Stimulated activated CD4-positive, alpha-beta T cell treated with anti-CD3 and anti-CD28 coated beads, Interleukin-4, amount 100 ng/mL, for 4 hours (primary cell): ENCODE measurements around the gene TENM3.

Source experiments
- DNase-seq, 2 experiments: peaks; one replicate each; pipeline ENCODE4 v3.0.0-alpha.2; 2020

Gene TENM3

DNA sequence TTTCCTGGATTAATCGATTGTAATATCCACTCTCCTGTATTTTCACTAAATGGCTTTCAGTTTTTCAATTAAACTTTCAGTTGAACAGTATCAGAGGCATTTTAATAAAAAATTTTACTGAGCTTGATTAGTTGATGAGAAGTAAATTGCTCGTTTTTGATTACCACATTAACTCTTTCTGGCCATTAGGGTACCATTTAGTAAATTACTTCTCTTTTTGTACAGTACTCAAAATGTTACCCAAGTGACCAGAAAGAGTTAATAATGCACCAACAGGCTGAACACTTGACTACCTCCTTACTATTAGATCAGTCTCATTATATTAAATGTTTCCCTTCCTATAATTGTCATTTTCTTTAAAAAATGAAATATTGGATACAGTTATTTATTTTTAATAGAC lies 289.2 kb downstream of the TENM3 start:
- no peak for DNase-seq

DNA sequence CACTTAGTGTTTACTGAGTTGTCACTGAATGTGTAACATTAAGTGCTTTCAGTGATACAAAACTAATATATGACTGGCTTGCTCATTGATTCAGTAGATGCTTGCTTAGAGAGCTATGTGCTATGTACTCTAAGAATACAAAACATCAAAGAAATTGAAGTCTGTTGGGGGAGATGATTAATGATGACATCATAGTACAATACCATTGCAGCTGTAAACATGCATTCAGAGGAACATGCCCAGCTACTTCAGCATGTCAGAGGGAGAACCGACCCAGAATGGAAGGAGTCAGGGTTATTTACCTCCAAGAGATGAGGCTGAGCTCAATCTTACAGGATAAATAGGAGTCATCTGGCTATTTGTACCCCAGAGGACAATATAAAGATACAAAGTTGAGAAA lies 290.8 kb downstream of the TENM3 start:
- DNase-seq = no peak

- no peak for DNase-seq
These were observed 293.1 kb downstream of the TENM3 start for GRCh38 chr4:182536221-182536811.

- no peak for DNase-seq
These were observed 294.0 kb downstream of the TENM3 start for GRCh38 chr4:182537031-182537795.

DNA sequence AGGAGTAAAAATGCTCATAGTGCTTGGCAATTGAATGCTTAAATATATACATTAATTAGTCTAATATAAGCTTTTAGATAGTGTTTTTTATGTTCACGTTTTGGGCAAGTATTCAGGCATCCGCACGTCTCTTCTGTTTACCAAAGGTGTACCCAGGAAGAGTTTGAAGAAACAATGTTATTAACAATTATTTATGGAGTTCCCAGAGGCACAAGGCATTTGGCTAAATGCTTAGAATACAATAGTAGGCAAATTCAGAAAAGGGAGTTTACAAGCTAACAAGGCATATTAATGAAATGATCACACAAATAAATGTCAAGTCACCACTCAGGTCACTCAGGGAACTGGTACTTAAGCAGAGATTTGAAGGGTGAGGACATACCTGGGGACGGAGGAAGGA lies 294.8 kb downstream of the TENM3 start:
- DNase-seq = no peak

- no peak for DNase-seq
These were observed 297.3 kb downstream of the TENM3 start for GRCh38 chr4:182540496-182540895.

- no peak for DNase-seq
These were observed 304.2 kb downstream of the TENM3 start for GRCh38 chr4:182547435-182547834.

GRCh38 chr4:182548156-182548555 lies 305.0 kb downstream of the TENM3 start:
- no peak for DNase-seq

DNA sequence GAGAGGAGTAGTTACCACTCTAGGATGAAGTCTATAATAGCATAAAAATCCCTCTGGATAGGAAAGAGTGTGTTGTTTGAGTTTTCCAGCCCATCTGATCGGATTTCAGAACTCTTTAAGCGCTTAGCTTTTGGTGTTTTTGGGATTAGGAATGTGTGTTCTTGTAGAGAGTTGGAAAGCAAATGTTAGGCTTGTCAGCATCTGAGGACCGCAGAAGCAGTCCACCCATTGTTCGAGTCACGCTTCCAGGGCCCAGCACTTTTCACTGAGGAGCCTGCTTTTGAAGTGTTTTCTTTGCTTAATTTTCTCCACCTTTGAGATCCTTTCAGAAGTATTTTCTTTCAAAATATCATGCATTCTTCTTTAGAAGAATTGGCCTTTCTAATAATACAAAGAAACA lies 306.2 kb downstream of the TENM3 start:
- no peak for DNase-seq

- no peak for DNase-seq
These were observed 309.7 kb downstream of the TENM3 start for GRCh38 chr4:182552948-182553347.

- DNase-seq = no peak
These were observed 310.5 kb downstream of the TENM3 start for GRCh38 chr4:182553653-182554052.

DNA sequence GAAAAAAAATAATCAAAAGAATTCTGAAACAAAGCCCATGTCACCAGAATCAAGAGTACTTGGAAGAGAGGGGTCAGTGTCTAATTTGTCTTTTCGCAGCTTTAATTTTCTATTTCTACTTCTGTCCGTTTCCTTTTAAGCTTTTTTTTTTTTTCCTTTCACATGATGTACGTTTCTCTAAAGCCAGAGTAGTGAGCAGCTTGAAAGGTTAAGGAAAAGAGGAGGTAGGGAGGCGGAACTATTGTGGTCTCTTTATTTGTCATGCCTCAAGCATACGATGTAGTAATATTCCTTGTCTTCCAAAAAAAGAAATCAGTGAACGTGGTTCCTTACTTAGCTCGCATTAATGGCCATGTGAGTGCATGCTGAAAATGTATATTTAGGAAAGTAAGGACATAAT lies 311.5 kb downstream of the TENM3 start:
- DNase-seq = no peak

GRCh38 chr4:182555997-182556418 lies 312.8 kb downstream of the TENM3 start:
- no peak for DNase-seq

DNA sequence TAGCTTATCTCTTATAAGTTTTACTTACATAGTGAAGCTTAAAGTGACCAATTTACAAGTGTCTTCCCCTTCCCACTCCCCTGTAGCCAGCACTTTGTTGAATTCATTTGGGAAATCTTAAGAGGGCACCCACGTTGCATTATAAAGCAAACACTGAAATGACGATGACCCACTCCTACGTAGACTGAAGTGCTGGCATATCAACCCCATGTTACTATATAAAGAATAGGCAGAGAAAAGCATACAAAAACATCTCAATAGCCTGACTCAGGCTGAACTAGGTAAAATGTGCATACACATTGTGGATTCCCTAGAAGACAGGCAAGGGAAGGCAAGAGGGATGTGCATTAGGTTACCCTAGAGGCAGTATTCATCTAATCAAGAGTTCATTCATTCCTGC lies 313.4 kb downstream of the TENM3 start:
- no peak for DNase-seq

GRCh38 chr4:182560358-182560757 lies 317.2 kb downstream of the TENM3 start:
- no peak for DNase-seq

- DNase-seq = no peak
These were observed 319.1 kb downstream of the TENM3 start for GRCh38 chr4:182562350-182562749.

DNA sequence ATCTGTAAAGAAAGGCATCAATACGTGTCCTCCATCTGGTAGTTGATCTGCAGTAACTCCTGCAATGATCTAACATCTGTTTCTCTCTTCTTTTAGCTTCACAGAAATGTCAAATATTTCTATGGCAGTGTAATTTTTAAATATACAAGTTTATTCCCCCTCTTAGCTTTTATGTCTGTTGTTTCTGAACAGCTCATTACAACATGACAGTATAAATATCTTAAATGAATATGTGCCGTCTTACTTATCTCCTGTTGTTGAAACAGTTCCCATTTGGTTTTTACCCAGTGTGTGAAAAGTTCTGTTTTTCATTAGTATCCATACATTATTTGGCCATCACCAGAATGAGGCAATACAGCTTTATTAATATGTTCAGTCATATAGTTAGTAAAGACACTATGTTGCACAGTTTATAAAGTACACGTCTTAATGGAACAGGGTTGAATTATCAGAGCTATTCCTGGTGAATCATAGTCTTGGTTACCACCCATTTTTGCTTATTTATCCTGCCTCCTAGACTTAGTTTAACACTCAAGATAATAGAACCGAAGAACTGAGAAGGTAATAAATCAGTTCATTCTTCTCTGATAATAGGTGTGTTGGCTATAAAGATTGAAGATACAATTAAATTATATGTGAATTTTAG lies 321.6 kb downstream of the TENM3 start:
- no peak for DNase-seq

DNA sequence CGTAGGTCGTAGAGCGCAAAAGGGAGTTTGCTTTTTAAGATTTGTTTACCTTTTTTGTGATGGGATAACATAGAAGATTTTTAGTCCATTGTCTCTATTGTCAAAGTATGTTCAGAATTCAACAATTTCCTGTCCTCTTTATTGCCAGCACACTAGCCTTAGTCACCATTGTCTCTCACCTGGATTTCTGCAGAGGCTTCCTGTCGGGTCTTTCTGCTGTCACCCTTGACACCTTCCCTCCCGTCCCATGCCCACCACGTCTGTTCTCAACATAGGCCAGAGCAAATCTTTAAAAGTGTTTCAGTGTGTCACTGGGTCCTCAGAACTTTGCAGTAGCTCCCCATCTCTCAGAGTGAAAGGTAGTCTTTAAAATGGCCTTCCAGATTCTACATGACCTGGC lies 323.9 kb downstream of the TENM3 start:
- DNase-seq = no peak

GRCh38 chr4:182569561-182569960 lies 326.4 kb downstream of the TENM3 start:
- no peak for DNase-seq

DNA sequence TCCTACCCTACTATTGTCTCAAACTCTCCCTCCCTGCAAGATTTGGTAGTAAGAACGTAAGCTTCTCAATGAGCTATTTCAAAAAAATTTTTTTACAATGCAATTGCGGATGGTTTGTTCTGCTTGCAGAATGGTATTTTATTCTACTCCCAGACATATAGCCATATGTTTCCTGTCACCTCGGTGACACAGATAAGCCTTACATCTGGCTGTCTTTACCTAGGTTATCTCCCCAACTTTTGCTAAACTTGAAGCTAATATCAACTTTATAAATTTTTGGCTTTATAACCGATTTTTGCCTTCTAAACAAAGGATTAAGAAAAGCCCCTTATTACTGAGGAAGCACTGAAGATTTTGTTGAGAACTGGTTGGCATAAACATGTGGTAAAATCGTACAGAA lies 331.5 kb downstream of the TENM3 start:
- DNase-seq = no peak

DNA sequence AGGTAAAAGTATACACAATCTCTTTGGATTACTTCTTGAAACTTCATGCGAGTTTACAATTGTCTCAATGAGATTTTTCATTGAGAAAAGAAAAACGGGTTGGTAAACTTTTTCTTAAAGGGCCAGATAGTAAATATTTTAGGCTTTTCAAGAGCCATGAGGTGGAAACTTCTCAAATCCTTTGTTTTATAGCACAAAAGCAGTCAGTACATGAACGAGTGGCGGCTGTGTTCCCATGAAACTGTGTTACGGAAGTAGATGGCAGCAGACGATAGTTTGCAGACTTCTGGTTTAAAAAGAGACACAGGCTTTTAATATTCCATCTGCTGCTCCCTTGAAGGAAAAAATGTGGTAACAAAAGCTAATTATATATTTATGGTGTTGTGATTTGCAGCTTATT lies 332.0 kb downstream of the TENM3 start:
- no peak for DNase-seq

DNA sequence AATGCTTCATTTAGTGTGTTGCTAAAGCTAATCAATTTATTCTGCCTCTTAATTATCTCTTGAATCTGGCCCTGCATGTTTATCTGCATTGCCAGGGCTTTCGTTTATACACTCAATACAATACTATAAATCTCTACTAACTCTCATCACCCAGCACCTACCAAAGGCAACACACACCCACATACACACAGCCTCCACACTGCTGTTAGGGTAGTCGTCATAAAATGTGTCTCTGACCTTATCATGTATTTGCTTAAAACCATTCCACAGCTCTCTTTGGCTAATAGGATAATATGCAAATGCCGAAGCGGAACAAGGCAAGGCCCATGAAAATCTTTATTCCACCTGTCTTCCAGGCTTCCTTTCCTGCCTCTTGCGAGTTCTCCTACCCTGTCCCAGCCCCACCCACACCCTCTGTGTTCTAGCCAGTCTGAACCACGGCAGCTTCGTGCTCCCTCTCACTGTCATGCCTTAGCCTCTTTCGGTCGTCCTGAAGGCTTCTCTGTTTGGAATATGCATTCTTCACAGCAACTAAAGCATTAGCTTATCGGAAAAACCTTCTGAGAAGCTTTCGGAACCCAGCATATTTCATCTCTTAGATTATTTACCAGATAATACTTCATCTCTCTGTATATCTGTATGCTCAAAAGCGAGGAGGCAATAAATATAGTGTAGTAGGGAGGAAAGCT lies 333.5 kb downstream of the TENM3 start:
- DNase-seq = no peak

DNA sequence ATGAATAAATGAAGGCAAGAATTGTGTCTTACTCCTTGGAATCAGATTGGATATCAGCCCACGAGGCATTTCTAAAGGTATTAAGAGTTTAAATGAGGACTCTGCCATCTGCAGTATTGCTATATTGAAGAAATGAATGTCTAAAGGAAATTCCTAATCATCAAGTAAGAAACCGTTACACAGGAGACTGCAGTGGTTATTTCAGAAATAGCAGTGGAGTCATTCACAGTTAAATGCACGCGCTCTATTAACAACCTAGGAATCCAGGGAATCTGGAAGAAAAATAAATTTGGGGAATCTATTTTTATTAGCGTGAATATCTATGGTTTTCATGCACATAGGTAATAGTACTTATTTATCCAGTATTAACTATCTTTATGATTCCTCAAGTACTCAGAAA lies 334.2 kb downstream of the TENM3 start:
- DNase-seq = no peak

DNA sequence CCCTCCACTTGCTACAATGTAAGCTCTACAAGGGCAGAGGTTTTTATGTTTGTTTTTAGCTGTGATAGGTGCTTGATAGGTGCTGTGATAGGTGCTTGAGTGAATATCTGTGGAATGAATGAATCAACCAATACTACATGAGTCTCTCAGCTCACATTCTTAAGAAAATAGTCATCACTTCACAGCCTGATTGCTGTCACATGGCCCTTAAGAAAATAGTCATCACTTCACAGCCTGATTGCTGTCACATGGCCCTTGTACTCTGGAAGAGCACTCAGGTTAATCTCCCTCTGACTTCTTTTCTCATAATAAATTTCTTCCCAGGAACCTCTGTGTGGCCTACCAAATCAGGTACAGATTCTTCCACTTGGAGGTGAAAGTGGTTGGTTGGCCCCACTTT lies 335.2 kb downstream of the TENM3 start:
- DNase-seq = no peak
